ENCODE measurements around the gene POLR1B.

GRCh38 chr2:112519506-112519905 is 22.8 kb upstream of the POLR1B start:
- TF ChIP-seq POLR2A (IDR thresholded peaks at IDR 0.05; ENCODE audit: low read depth, low read length) (no peak), POLR2AphosphoS5 (IDR thresholded peaks at IDR 0.05; ENCODE audit: low read depth, low read length) (no peak)
